Osteoblast (primary cell): ENCODE results near the gene NANS. TPM values are rescaled to one million over a fixed set of nuclear protein-coding genes. Genes with fewer than 3 reads are reported as not detected.

Experiments
- DNase-seq: peaks from one replicate; pipeline ENCODE4 v3.0.0; 2011; ENCODE audit warnings: low spot score, mixed read lengths; ENCODE audit not compliant: insufficient read length; ENCODE audit errors: missing footprints
- H2AFZ ChIP-seq: 2 replicates; pipeline ENCODE4 v1.6.0; 2011; ENCODE audit warnings: mild to moderate bottlenecking, low read length
- H3K27ac ChIP-seq: 2 replicates; pipeline ENCODE4 v1.5.1; 2011; ENCODE audit warnings: mild to moderate bottlenecking, low read depth, low read length, moderate library complexity
- H3K27me3 ChIP-seq: 2 replicates; pipeline ENCODE4 v1.6.0; 2012; ENCODE audit warnings: mild to moderate bottlenecking, control low read depth, inconsistent platforms, low read length, moderate library complexity; ENCODE audit not compliant: insufficient read depth
- H3K36me3 ChIP-seq: 2 replicates; pipeline ENCODE4 v1.5.1; 2011; ENCODE audit warnings: mild to moderate bottlenecking, low read length, control low read depth, moderate library complexity; ENCODE audit not compliant: insufficient read depth
- H3K4me1 ChIP-seq: 2 replicates; pipeline ENCODE4 v1.5.1; 2011; ENCODE audit warnings: mild to moderate bottlenecking, low read length, control low read depth, moderate library complexity; ENCODE audit not compliant: insufficient read depth
- H3K4me2 ChIP-seq: 2 replicates; pipeline ENCODE4 v1.6.0; 2011; ENCODE audit warnings: mild to moderate bottlenecking, low read length; ENCODE audit not compliant: insufficient read depth
- H3K4me3 ChIP-seq: fragments of 200-600 bp; sonication (generic); 3 replicates; pipeline ENCODE4 v1.5.1; 2012; ENCODE audit warnings: mild to moderate bottlenecking, low read length, inconsistent platforms; ENCODE audit not compliant: insufficient read depth
- H3K79me2 ChIP-seq: 2 replicates; pipeline ENCODE4 v1.6.0; 2012; ENCODE audit warnings: mild to moderate bottlenecking, low read length, control low read depth, inconsistent platforms; ENCODE audit not compliant: insufficient read depth
- H3K9me3 ChIP-seq: 2 replicates; pipeline ENCODE4 v1.5.1; 2011; ENCODE audit warnings: low read depth, low read length, control low read depth
- H4K20me1 ChIP-seq: 2 replicates; pipeline ENCODE4 v1.6.0; 2012; ENCODE audit warnings: mild to moderate bottlenecking, low read length, control low read depth; ENCODE audit not compliant: insufficient read depth
- total RNA-seq: library from RNA; depleted of rRNA; stranded (reverse); fragments of >200 nt; gene quantifications from 2 replicates; pipeline ENCODE4 v1.2.3, GENCODE V29; 2012
- TF ChIP-seq, protein P1 (sequence below): IDR thresholded peaks from 2 replicates; pipeline ENCODE4 v1.5.1; 2011; ENCODE audit warnings: mild to moderate bottlenecking, low read depth, low read length, moderate library complexity; ENCODE audit errors: extremely low read depth

NANS gene
- total RNA-seq, 1 donor = 56.1 TPM

DNA sequence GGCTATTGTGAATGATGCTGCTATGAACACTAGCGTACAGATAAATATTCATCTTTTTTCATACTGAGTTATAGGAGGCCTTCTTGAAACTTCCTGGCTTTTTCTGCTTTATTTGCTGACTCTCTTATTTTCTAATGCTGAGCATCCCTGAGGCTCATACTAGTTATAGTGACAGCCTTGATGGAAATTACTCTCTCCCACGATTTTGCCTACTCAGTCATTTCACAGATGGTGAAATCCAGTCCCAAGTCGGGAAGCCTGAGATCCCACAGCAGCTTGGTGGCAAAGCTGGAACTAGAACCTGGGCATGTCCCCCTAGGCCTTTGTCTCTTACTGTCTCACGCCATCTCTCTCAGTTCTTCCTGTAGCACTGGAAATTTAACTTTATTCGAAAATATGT, 22.4 kb downstream of the NANS start:
- Histone ChIP-seq H3K27ac (no peak overlapping the region), H3K4me1 (peaks cover 38% of the 10 kb centered on the region), H3K4me3 (no peak overlapping the region), H2AFZ (no peak overlapping the region), H4K20me1 (no peaks in the 10 kb centered on the region), H3K36me3 (peaks cover 58% of the 10 kb centered on the region), H3K9me3 (no peaks in the 10 kb centered on the region), H3K79me2 (peaks cover 25% of the 10 kb centered on the region), H3K4me2 (no peak overlapping the region), H3K27me3 (no peaks in the 10 kb centered on the region)
- DNase-seq = no peak
- TF ChIP-seq, protein P1, sequence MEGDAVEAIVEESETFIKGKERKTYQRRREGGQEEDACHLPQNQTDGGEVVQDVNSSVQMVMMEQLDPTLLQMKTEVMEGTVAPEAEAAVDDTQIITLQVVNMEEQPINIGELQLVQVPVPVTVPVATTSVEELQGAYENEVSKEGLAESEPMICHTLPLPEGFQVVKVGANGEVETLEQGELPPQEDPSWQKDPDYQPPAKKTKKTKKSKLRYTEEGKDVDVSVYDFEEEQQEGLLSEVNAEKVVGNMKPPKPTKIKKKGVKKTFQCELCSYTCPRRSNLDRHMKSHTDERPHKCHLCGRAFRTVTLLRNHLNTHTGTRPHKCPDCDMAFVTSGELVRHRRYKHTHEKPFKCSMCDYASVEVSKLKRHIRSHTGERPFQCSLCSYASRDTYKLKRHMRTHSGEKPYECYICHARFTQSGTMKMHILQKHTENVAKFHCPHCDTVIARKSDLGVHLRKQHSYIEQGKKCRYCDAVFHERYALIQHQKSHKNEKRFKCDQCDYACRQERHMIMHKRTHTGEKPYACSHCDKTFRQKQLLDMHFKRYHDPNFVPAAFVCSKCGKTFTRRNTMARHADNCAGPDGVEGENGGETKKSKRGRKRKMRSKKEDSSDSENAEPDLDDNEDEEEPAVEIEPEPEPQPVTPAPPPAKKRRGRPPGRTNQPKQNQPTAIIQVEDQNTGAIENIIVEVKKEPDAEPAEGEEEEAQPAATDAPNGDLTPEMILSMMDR = no peak

DNA sequence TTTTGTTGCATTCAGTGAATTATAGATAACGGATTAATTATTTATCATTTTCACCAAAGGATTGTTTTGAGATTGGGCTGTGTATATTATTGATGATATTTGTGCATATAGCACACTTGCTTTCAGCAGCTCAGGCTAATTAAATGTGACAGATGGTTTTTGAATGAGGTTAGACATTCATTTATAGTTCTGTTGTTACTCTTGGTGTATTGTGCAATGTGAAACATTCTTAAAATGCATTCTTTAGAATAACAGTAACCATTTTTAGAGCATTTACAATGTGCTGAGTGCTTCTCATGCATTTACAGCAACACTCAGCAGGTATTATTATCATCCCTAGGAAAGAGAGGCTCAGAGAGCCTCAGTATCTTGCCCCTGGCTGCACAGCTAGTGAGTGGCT, 23.8 kb downstream of the NANS start:
- Histone ChIP-seq H3K4me3 (no peak overlapping the region), H3K4me2 (no peak overlapping the region), H4K20me1 (no peaks in the 10 kb centered on the region), H3K36me3 (peaks cover 58% of the 10 kb centered on the region), H3K27me3 (no peaks in the 10 kb centered on the region), H3K9me3 (no peaks in the 10 kb centered on the region), H2AFZ (no peak overlapping the region), H3K4me1 (peaks cover 26% of the 10 kb centered on the region), H3K79me2 (peaks cover 23% of the 10 kb centered on the region), H3K27ac (peak overlapping the region; percentile 19)
- TF ChIP-seq, protein P1 = no peak
- DNase-seq = peak; percentile 63

DNA sequence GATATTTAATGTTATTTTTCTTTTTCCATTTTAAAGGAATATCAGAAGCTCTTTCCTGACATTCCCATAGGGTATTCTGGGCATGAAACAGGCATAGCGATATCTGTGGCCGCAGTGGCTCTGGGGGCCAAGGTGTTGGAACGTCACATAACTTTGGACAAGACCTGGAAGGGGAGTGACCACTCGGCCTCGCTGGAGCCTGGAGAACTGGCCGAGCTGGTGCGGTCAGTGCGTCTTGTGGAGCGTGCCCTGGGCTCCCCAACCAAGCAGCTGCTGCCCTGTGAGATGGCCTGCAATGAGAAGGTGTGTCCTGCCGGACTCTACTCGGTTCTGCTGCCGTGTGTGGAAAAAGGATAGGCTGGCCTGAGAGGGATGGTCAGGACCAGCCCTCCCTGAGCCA, 24.2 kb downstream of the NANS start:
- Histone ChIP-seq H3K36me3 (peaks cover 58% of the 10 kb centered on the region), H2AFZ (no peak overlapping the region), H3K79me2 (peaks cover 22% of the 10 kb centered on the region), H3K4me2 (no peak overlapping the region), H3K4me1 (peaks cover 23% of the 10 kb centered on the region), H3K9me3 (no peaks in the 10 kb centered on the region), H4K20me1 (no peaks in the 10 kb centered on the region), H3K27ac (peak overlapping the region; percentile 19), H3K4me3 (no peak overlapping the region), H3K27me3 (no peaks in the 10 kb centered on the region)
- TF ChIP-seq, protein P1 = no peak
- no peak for DNase-seq

DNA sequence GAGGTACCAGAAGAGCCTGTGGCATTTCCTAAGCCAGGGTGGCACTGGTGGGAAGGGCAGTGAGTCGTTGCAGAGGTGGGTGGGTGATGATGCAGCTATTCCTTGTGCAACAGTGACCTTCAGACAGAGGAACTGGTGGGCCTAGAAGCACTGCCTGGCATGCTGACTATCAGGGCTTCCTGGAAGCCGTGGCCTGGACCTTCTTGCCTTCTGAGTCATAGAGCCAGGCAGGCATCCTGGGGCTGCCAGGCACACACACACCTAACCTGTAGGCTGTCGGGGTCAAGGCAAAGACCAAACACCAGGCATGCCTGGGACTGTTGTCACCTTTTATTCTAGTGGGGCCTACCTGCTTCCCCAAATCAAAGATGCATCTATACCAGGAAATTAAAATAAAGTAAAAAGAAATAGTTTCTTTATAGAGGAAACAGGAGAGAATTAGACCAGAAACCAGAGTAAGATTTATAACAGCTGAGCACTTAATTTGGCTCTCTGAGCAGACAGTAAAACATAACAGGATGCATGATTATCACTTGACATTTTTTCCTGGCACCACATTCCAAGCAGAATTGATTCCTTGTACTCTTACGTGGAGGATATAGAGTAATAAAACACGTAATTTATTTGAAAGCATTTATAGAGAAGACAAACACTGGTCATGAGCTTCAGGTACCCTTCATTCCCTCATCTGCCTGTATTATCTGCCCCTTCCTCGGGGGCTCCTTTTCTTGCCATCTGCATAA, 25.1 kb downstream of the NANS start:
- H3K27ac ChIP-seq = peak overlapping the region; percentile 19
- no peaks in the 10 kb centered on the region for H4K20me1 ChIP-seq
- H3K4me3 ChIP-seq = no peak overlapping the region
- H3K4me1 ChIP-seq = peaks cover 20% of the 10 kb centered on the region
- H3K36me3 ChIP-seq = peaks cover 58% of the 10 kb centered on the region
- DNase-seq = peak; percentile 37
- H3K4me2 ChIP-seq = no peak overlapping the region
- peaks cover 15% of the 10 kb centered on the region for H3K79me2 ChIP-seq
- no peaks in the 10 kb centered on the region for H3K27me3 ChIP-seq
- H3K9me3 ChIP-seq = no peaks in the 10 kb centered on the region
- no peak overlapping the region for H2AFZ ChIP-seq
- TF ChIP-seq, protein P1 = no peak
